ENCODE measurements around the gene NOSTRIN.

- TF ChIP-seq, protein P1, sequence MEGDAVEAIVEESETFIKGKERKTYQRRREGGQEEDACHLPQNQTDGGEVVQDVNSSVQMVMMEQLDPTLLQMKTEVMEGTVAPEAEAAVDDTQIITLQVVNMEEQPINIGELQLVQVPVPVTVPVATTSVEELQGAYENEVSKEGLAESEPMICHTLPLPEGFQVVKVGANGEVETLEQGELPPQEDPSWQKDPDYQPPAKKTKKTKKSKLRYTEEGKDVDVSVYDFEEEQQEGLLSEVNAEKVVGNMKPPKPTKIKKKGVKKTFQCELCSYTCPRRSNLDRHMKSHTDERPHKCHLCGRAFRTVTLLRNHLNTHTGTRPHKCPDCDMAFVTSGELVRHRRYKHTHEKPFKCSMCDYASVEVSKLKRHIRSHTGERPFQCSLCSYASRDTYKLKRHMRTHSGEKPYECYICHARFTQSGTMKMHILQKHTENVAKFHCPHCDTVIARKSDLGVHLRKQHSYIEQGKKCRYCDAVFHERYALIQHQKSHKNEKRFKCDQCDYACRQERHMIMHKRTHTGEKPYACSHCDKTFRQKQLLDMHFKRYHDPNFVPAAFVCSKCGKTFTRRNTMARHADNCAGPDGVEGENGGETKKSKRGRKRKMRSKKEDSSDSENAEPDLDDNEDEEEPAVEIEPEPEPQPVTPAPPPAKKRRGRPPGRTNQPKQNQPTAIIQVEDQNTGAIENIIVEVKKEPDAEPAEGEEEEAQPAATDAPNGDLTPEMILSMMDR (IDR thresholded peaks at IDR 0.05 in 4 of 5, conservative IDR thresholded peaks at IDR 0.05 in 1 of 5): no peak
- TF ChIP-seq POLR2A (IDR thresholded peaks at IDR 0.05): no peak
Observed at GRCh38 chr2:168816369-168816768, 13.9 kb downstream of the NOSTRIN start.

Measured in gastrocnemius medialis (tissue), 4 donors.